Activated CD8-positive, alpha-beta memory T cell treated with anti-CD3 and anti-CD28 coated beads for 1 hour (primary cell): ENCODE measurements around the gene TOMT.

ENCODE experiments used
- DNase-seq, 2 donors: peaks; one replicate each; pipeline ENCODE4 v3.0.0-alpha.2; 2020; ENCODE audit warnings: low read depth in 1 of 2; ENCODE audit errors: extremely low read depth in 1 of 2

TOMT gene

GRCh38 chr11:72157131-72157530 is 51.4 kb downstream of the TOMT start:
- DNase-seq: no peak
